ENCODE results near the gene PCSK9. TPM values are rescaled to one million over a fixed set of nuclear protein-coding genes. Genes with fewer than 3 reads are reported as not detected.

The PCSK9 gene
- total and polyA plus RNA-seq, 2 of the 4 experiments (the other 2 are of a cell fraction) = under 0.01 to 0.17 TPM

DNA sequence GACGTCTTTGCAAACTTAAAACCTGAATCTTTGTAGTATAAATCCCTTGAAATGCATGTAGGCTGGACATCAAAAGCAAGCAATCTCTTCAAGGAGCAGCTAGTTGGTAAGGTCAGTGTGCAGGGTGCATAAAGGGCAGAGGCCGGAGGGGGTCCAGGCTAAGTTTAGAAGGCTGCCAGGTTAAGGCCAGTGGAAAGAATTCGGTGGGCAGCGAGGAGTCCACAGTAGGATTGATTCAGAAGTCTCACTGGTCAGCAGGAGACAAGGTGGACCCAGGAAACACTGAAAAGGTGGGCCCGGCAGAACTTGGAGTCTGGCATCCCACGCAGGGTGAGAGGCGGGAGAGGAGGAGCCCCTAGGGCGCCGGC lies 390 bp upstream of the PCSK9 start:
- peaks cover 85% of the 10 kb centered on the region for H3K27me3 ChIP-seq (ENCODE audit: control insufficient read depth, insufficient read depth, low read length)
- ChIA-PET CTCF (no interaction called here), POLR2A (ENCODE audit: unreplicated experiment) (interaction anchor here (0.6 kb wide), 1 partner anchor 94 kb away, joined by 4 read pairs; no protein-coding TSS in a partner anchor)
- H2AFZ ChIP-seq (replicated peaks; ENCODE audit: low read length, poor library complexity) = peak overlapping the region; percentile 81
- H3K9ac ChIP-seq (ENCODE audit: low read depth, low read length) = no peak overlapping the region
- no peak overlapping the region for H2BK5ac ChIP-seq (ENCODE audit: low read depth, low read length, poor library complexity, severe bottlenecking)
- H3K14ac ChIP-seq (replicated peaks; ENCODE audit: low read depth, low read length) = no peak overlapping the region
- H3K4me2 ChIP-seq (ENCODE audit: low read depth, low read length) = no peak overlapping the region; the same call in 1 of the 2 replicates
- no peak overlapping the region for H2AK5ac ChIP-seq (ENCODE audit: low read depth, low read length)
- H3K18ac ChIP-seq (ENCODE audit: low read depth, low read length) = no peak overlapping the region
- H4K5ac ChIP-seq (ENCODE audit: low read depth, low read length) = no peak overlapping the region
- peaks cover 2% of the 10 kb centered on the region; the same call in 1 of the 2 replicates for H3K4me1 ChIP-seq (ENCODE audit: control insufficient read depth, insufficient read depth, low read length)
- H3K23ac ChIP-seq (ENCODE audit: low read depth, low read length) = no peak overlapping the region
- no peak overlapping the region for H4K8ac ChIP-seq (ENCODE audit: low read depth in 2 of 2, low read length in 2 of 2)
- 8% methylated on average over 7 of the region's 9 CpGs; no CpG with 5 or more reads in 1 of the 2 experiments for WGBS, 2 experiments (ENCODE audit: extremely low coverage in 2 of 2, insufficient read length in 1 of 2)
- H2BK15ac ChIP-seq (ENCODE audit: low read depth, low read length) = no peak overlapping the region
- in situ Hi-C loops (cut with MboI; ENCODE audit: low sequenced_read_pairs) = no loop called here
- H2AK9ac ChIP-seq (replicated peaks; ENCODE audit: low read depth, low read length, poor library complexity) = no peak overlapping the region
- TF ChIP-seq FOS (IDR thresholded peaks at IDR 0.05; ENCODE audit: low read depth, low read length) (no peak), BHLHE40 (IDR thresholded peaks at IDR 0.05; ENCODE audit: low read depth, low read length) (no peak), RAD21 (IDR thresholded peaks at IDR 0.05; ENCODE audit: low read length) (no peak), RFX5 (IDR thresholded peaks at IDR 0.05; ENCODE audit: low read depth, low read length) (no peak), MXI1 (IDR thresholded peaks at IDR 0.05; ENCODE audit: borderline replicate concordance, low read depth, low read length) (no peak), MAZ (IDR thresholded peaks at IDR 0.05; ENCODE audit: borderline replicate concordance, low read depth, low read length) (no peak), CHD1 (IDR thresholded peaks at IDR 0.05; ENCODE audit: low read depth, low read length) (no peak)
- TF ChIP-seq, protein P1, sequence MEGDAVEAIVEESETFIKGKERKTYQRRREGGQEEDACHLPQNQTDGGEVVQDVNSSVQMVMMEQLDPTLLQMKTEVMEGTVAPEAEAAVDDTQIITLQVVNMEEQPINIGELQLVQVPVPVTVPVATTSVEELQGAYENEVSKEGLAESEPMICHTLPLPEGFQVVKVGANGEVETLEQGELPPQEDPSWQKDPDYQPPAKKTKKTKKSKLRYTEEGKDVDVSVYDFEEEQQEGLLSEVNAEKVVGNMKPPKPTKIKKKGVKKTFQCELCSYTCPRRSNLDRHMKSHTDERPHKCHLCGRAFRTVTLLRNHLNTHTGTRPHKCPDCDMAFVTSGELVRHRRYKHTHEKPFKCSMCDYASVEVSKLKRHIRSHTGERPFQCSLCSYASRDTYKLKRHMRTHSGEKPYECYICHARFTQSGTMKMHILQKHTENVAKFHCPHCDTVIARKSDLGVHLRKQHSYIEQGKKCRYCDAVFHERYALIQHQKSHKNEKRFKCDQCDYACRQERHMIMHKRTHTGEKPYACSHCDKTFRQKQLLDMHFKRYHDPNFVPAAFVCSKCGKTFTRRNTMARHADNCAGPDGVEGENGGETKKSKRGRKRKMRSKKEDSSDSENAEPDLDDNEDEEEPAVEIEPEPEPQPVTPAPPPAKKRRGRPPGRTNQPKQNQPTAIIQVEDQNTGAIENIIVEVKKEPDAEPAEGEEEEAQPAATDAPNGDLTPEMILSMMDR (conservative IDR thresholded peaks at IDR 0.05; ENCODE audit: low read depth, low read length) = no peak
- TF ChIP-seq, protein P2, sequence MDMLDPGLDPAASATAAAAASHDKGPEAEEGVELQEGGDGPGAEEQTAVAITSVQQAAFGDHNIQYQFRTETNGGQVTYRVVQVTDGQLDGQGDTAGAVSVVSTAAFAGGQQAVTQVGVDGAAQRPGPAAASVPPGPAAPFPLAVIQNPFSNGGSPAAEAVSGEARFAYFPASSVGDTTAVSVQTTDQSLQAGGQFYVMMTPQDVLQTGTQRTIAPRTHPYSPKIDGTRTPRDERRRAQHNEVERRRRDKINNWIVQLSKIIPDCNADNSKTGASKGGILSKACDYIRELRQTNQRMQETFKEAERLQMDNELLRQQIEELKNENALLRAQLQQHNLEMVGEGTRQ (IDR thresholded peaks at IDR 0.05; ENCODE audit: low read depth, low read length) = no peak
- H3K9me3 ChIP-seq (ENCODE audit: control insufficient read depth, insufficient read depth, low read length) = no peaks in the 10 kb centered on the region
- no peak overlapping the region for H3K4ac ChIP-seq (ENCODE audit: low read depth, low read length)
- H3K79me1 ChIP-seq (ENCODE audit: low read depth in 1 of 2, low read length in 2 of 2) = no peaks in the 10 kb centered on the region
- DNase-seq (no peak), ATAC-seq (ENCODE audit: low read depth) (no peak)
- no peak overlapping the region for H3K56ac ChIP-seq (ENCODE audit: extremely low read depth, insufficient read depth, low read length)
- dilution Hi-C loops (cut with HindIII; ENCODE audit: low sequenced_read_pairs, unreplicated experiment) = no loop called here
- no TSS peak for BruUV-seq (replicated peaks)
- no peaks in the 10 kb centered on the region for H3K36me3 ChIP-seq (ENCODE audit: control insufficient read depth, insufficient read depth, low read length)
- 0 out of 2 replicates have a peak, but pooled peaks cover 3% of the 10 kb centered on the region for H3K9me1 ChIP-seq (ENCODE audit: insufficient read depth, low read length)
- no peak overlapping the region for H3K4me3 ChIP-seq (ENCODE audit: insufficient read depth, low read depth, low read length)
- H2BK20ac ChIP-seq (ENCODE audit: low read depth, low read length) = no peak overlapping the region
- no peak overlapping the region for H4K91ac ChIP-seq (ENCODE audit: insufficient read depth, low read depth, low read length)
- intact Hi-C loops (cut with micrococcal nuclease) = no loop called here
- 0 out of 2 replicates have a peak, but pooled peaks cover 4% of the 10 kb centered on the region for H4K20me1 ChIP-seq (ENCODE audit: insufficient read depth, low read length)
- no peak overlapping the region for H2BK120ac ChIP-seq (ENCODE audit: low read depth, low read length)
- H3K27ac ChIP-seq (ENCODE audit: insufficient read depth, low read length) = no peak overlapping the region

Data from IMR-90 (cell line).